GM15510 (cell line): ENCODE measurements around the gene CNTRL.

ENCODE experiments used
- POLR2A ChIP-seq: IDR thresholded peaks from 3 replicates; pipeline ENCODE4 v1.6.1; 2011; ENCODE audit warnings: borderline replicate concordance; ENCODE audit not compliant: insufficient read length; ENCODE audit errors: extremely low read depth

The CNTRL gene

GRCh38 chr9:121220996-121221663 is 146.4 kb downstream of the CNTRL start:
- TF ChIP-seq POLR2A: no peak

GRCh38 chr9:121221664-121222055 is 146.9 kb downstream of the CNTRL start:
- TF ChIP-seq POLR2A: no peak

- no peak for TF ChIP-seq POLR2A
Measured at GRCh38 chr9:121222524-121223171, 147.9 kb downstream of the CNTRL start.

GRCh38 chr9:121225240-121225639 is 150.5 kb downstream of the CNTRL start:
- no peak for TF ChIP-seq POLR2A

- no peak for TF ChIP-seq POLR2A
Measured at GRCh38 chr9:121226175-121226574, 151.4 kb downstream of the CNTRL start.
